Parathyroid adenoma (tissue), 2 donors: ENCODE results near the gene KRT24.

Source experiments
- H2AFZ ChIP-seq: fragments of 300-600 bp; sonication (generic); one replicate; pipeline ENCODE4 v1.7.0; 2017; ENCODE audit warnings: antibody characterized with exemption, mild to moderate bottlenecking
- H3K27ac ChIP-seq: fragments of 300-600 bp; sonication (generic); one replicate; pipeline ENCODE4 v1.7.0; 2017
- H3K27me3 ChIP-seq: fragments of 300-600 bp; sonication (generic); one replicate; pipeline ENCODE4 v1.7.0; 2017; ENCODE audit warnings: low read length; ENCODE audit not compliant: control insufficient read depth, insufficient read depth
- H3K36me3 ChIP-seq: fragments of 300-600 bp; sonication (generic); one replicate; pipeline ENCODE4 v1.7.0; 2017; ENCODE audit warnings: low read length; ENCODE audit not compliant: control insufficient read depth, insufficient read depth
- H3K4me1 ChIP-seq: fragments of 300-600 bp; sonication (generic); one replicate; pipeline ENCODE4 v1.7.0; 2017; ENCODE audit warnings: control low read depth
- H3K4me2 ChIP-seq: fragments of 300-600 bp; sonication (generic); one replicate; pipeline ENCODE4 v1.7.0; 2017; ENCODE audit warnings: low read length
- H3K4me3 ChIP-seq: fragments of 300-600 bp; sonication (generic); one replicate; pipeline ENCODE4 v1.7.0; 2017; ENCODE audit warnings: low read depth, low read length
- H3K79me2 ChIP-seq: fragments of 300-600 bp; sonication (generic); one replicate; pipeline ENCODE4 v1.7.0; 2017; ENCODE audit warnings: control low read depth
- H3K9ac ChIP-seq: fragments of 300-600 bp; sonication (generic); one replicate; pipeline ENCODE4 v1.7.0; 2017; ENCODE audit warnings: mild to moderate bottlenecking
- H3K9me3 ChIP-seq: fragments of 300-600 bp; sonication (generic); one replicate; pipeline ENCODE4 v1.7.0; 2017; ENCODE audit warnings: low read length; ENCODE audit not compliant: control insufficient read depth
- TF ChIP-seq, protein P1 (sequence below): fragments of 300-600 bp; sonication (generic); IDR thresholded peaks from one replicate; pipeline ENCODE4 v1.7.0; 2017; ENCODE audit warnings: antibody characterized with exemption, mild to moderate bottlenecking
- donor health status: primary hyperparathyroidism.

KRT24 gene

DNA sequence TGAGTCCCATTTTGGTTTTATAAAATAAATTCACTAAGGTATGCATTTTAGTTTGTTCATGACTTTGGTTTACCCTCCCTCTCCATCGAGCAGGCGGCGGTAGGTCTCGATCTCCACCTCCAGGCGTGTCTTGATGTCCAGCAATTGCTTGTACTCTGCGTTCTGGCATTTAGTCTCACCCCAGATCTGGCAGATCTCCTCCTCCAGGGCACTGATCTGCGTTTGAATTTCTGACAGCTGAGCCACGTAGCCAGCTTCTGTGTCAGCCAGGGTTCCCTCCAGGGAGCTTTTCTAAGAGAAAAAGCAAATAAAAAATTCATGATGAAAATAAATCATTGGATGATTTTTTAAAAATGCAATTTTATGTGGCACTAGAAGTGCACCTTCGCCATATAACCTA, 4.2 kb downstream of the KRT24 start:
- Histone ChIP-seq H3K79me2 (no peaks in the 10 kb centered on the region), H3K4me2 (no peak overlapping the region), H3K27me3 (no peaks in the 10 kb centered on the region), H2AFZ (no peak overlapping the region), H3K9me3 (no peaks in the 10 kb centered on the region), H3K36me3 (no peaks in the 10 kb centered on the region), H3K9ac (no peak overlapping the region), H3K4me1 (no peaks in the 10 kb centered on the region), H3K27ac (no peak overlapping the region), H3K4me3 (no peak overlapping the region)
- TF ChIP-seq, protein P1, sequence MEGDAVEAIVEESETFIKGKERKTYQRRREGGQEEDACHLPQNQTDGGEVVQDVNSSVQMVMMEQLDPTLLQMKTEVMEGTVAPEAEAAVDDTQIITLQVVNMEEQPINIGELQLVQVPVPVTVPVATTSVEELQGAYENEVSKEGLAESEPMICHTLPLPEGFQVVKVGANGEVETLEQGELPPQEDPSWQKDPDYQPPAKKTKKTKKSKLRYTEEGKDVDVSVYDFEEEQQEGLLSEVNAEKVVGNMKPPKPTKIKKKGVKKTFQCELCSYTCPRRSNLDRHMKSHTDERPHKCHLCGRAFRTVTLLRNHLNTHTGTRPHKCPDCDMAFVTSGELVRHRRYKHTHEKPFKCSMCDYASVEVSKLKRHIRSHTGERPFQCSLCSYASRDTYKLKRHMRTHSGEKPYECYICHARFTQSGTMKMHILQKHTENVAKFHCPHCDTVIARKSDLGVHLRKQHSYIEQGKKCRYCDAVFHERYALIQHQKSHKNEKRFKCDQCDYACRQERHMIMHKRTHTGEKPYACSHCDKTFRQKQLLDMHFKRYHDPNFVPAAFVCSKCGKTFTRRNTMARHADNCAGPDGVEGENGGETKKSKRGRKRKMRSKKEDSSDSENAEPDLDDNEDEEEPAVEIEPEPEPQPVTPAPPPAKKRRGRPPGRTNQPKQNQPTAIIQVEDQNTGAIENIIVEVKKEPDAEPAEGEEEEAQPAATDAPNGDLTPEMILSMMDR, result no peak

DNA sequence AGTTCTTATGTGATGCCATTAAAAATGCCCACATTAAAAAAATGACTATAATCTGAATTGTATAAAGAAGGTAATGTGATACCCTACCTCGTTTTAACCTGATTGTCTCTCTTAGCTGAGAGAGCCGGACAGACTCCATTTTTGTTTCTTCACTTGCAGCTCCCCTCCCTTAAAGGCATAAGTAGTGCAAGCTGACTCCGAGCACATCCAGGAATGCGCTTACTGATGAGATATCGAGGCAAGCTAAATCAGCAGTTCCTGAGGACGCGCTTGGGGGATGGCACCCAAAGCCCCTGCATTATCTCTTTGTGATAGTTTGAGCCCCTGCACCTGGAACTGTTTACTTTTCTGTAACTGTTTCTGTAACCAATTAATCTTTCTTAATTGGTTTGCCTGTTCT, 6.3 kb downstream of the KRT24 start:
- TF ChIP-seq, protein P1, result no peak
- H2AFZ ChIP-seq, result no peak overlapping the region
- no peaks in the 10 kb centered on the region for H3K36me3 ChIP-seq

DNA sequence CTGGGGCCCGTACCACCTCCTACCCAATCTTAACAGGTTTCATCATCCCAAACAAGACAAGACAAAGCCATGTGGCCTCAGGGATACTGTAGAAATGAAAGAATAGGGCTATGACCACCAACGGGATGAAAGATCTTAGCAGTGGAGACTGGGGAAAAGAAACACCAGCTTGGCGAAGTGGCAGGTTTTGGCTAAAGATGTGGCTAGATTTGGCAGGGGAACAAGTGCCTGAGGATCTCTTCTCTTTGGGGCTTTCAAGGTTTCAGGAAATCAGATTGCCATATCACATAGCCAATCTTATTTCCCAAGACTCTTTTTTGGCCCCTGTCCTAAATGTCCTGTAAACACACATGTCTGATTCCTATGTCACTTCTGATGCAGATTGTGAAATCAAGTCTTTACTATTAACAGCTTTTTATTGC, 6.9 kb downstream of the KRT24 start:
- H3K79me2 ChIP-seq, result no peaks in the 10 kb centered on the region
- no peak overlapping the region for H3K4me2 ChIP-seq
- no peaks in the 10 kb centered on the region for H3K4me1 ChIP-seq
- H3K9ac ChIP-seq, result no peak overlapping the region
- H3K4me3 ChIP-seq, result no peak overlapping the region
- H3K27me3 ChIP-seq, result no peaks in the 10 kb centered on the region
- no peaks in the 10 kb centered on the region for H3K36me3 ChIP-seq
- TF ChIP-seq, protein P1, result no peak
- no peaks in the 10 kb centered on the region for H3K9me3 ChIP-seq
- no peak overlapping the region for H2AFZ ChIP-seq
- no peak overlapping the region for H3K27ac ChIP-seq

More for the DNA sequence above, 6.3 kb downstream of the KRT24 start:
- Histone ChIP-seq H3K4me1 (no peaks in the 10 kb centered on the region), H3K27me3 (no peaks in the 10 kb centered on the region), H3K4me3 (no peak overlapping the region), H3K27ac (no peak overlapping the region), H3K9me3 (no peaks in the 10 kb centered on the region), H3K79me2 (no peaks in the 10 kb centered on the region), H3K4me2 (no peak overlapping the region), H3K9ac (no peak overlapping the region)

DNA sequence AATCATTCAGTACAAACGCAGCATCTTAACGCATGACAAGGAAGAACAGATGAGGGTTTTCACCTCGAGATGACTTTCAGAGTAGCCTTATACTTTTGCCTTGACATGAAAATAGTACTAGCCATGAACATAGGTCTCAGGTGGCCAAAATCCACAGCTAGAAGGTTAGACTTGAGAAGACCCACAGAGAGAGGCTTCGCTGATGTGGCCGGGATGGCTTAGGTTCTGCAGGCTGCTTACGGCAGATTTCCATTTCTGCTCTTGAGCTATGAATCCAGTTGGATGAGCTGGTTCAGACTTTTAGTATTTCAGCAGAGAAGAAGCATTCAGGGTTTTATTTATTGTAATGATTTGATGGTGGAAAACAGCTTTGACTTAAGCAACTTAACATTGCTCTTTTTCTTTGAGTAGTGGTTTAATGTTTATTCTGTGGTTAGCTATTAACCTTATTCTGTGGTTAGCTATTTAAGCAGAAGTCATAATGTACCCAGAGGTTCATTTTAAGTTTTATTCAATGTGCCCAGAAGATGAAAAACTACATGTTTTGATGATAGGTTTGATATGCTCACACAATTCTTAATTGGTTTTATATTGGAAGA, 7.6 kb downstream of the KRT24 start:
- TF ChIP-seq, protein P1, result no peak
- Histone ChIP-seq H3K9ac (no peak overlapping the region), H2AFZ (no peak overlapping the region), H3K4me1 (no peaks in the 10 kb centered on the region), H3K79me2 (no peaks in the 10 kb centered on the region), H3K9me3 (no peaks in the 10 kb centered on the region), H3K4me3 (no peak overlapping the region), H3K4me2 (no peak overlapping the region), H3K27me3 (no peaks in the 10 kb centered on the region), H3K27ac (no peak overlapping the region), H3K36me3 (no peaks in the 10 kb centered on the region)

DNA sequence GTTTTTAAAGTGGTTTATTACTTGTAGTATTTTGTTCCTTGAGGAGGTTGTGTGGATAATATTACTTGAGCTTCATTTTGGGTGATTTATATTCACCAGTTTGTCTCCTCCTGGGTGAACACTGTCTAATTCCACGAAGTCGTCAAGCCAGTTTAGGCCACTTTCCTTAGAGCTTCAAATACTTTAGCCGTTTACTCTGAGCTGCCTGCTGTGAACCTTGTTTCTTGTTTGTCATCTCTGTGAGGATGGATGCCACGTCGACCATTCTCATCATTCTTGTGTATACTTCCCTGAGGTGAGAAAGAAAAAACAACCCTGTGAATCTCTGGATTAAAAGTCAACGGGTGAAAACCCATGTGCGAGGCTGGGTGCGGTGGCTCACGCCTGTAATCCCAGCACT, 9.0 kb downstream of the KRT24 start:
- Histone ChIP-seq H3K4me1 (no peaks in the 10 kb centered on the region), H3K27me3 (no peaks in the 10 kb centered on the region), H2AFZ (no peak overlapping the region), H3K9me3 (no peaks in the 10 kb centered on the region), H3K36me3 (no peaks in the 10 kb centered on the region), H3K9ac (no peak overlapping the region), H3K79me2 (no peaks in the 10 kb centered on the region), H3K4me2 (no peak overlapping the region), H3K27ac (no peak overlapping the region), H3K4me3 (no peak overlapping the region)
- TF ChIP-seq, protein P1, result no peak
